KMS-11 (cell line): ENCODE measurements around the gene RNF150.

Experiments
- H2AFZ ChIP-seq: fragments of 200-600 bp; sonication (generic); 2 replicates; pipeline ENCODE4 v1.6.1; 2016; ENCODE audit warnings: antibody characterized with exemption, mixed run types, low read depth
- H3K27ac ChIP-seq: fragments of 200-600 bp; sonication (generic); 2 replicates; pipeline ENCODE4 v1.6.1; 2016; ENCODE audit warnings: mild to moderate bottlenecking, mixed run types
- H3K27me3 ChIP-seq: fragments of 200-600 bp; sonication (generic); 2 replicates; pipeline ENCODE4 v1.6.1; 2017; ENCODE audit warnings: mild to moderate bottlenecking, low read depth, mixed run types, moderate library complexity; ENCODE audit not compliant: insufficient read depth
- H3K36me3 ChIP-seq: fragments of 200-600 bp; sonication (generic); 2 replicates; pipeline ENCODE4 v1.6.1; 2017; ENCODE audit warnings: mild to moderate bottlenecking, mixed run types; ENCODE audit not compliant: insufficient read depth
- H3K4me1 ChIP-seq: fragments of 200-600 bp; sonication (generic); 2 replicates; pipeline ENCODE4 v1.6.1; 2016; ENCODE audit warnings: mild to moderate bottlenecking, low read depth, mixed run types; ENCODE audit not compliant: poor library complexity, severe bottlenecking
- H3K4me2 ChIP-seq: fragments of 200-600 bp; sonication (generic); 2 replicates; pipeline ENCODE4 v1.7.0; 2016; ENCODE audit warnings: mild to moderate bottlenecking, mixed run types
- H3K4me3 ChIP-seq: fragments of 200-600 bp; sonication (generic); IDR thresholded peaks from 2 replicates; pipeline ENCODE4 v1.6.1; 2017; ENCODE audit warnings: low read depth, low read length, mixed read lengths; ENCODE audit not compliant: insufficient read depth
- H3K79me2 ChIP-seq: fragments of 200-600 bp; sonication (generic); 2 replicates; pipeline ENCODE4 v1.6.1; 2016; ENCODE audit warnings: low read depth, mixed run types; ENCODE audit not compliant: insufficient read depth
- H3K9ac ChIP-seq: fragments of 200-600 bp; sonication (generic); 2 replicates; pipeline ENCODE4 v1.6.1; 2016; ENCODE audit warnings: mild to moderate bottlenecking, mixed run types
- H4K20me1 ChIP-seq: fragments of 200-600 bp; sonication (generic); 2 replicates; pipeline ENCODE4 v1.6.1; 2016; ENCODE audit warnings: mild to moderate bottlenecking, mixed run types; ENCODE audit not compliant: insufficient read depth
- TF ChIP-seq, protein P1 (sequence below): fragments of 200-600 bp; sonication (generic); conservative IDR thresholded peaks from 2 replicates; pipeline ENCODE4 v1.6.1; 2017; ENCODE audit warnings: low read depth, mild to moderate bottlenecking, antibody characterized with exemption, low read length, moderate library complexity, mixed read lengths

Gene RNF150

GRCh38 chr4:141035920-141036319 is 97.3 kb downstream of the RNF150 start:
- Histone ChIP-seq H3K4me1 (no peaks in the 10 kb centered on the region), H2AFZ (no peak overlapping the region), H3K4me2 (no peak overlapping the region), H3K27ac (no peak overlapping the region), H3K79me2 (no peaks in the 10 kb centered on the region), H3K27me3 (no peaks in the 10 kb centered on the region), H3K4me3 (no peak overlapping the region), H3K36me3 (no peaks in the 10 kb centered on the region), H4K20me1 (no peaks in the 10 kb centered on the region), H3K9ac (no peak overlapping the region)
- TF ChIP-seq, protein P1, sequence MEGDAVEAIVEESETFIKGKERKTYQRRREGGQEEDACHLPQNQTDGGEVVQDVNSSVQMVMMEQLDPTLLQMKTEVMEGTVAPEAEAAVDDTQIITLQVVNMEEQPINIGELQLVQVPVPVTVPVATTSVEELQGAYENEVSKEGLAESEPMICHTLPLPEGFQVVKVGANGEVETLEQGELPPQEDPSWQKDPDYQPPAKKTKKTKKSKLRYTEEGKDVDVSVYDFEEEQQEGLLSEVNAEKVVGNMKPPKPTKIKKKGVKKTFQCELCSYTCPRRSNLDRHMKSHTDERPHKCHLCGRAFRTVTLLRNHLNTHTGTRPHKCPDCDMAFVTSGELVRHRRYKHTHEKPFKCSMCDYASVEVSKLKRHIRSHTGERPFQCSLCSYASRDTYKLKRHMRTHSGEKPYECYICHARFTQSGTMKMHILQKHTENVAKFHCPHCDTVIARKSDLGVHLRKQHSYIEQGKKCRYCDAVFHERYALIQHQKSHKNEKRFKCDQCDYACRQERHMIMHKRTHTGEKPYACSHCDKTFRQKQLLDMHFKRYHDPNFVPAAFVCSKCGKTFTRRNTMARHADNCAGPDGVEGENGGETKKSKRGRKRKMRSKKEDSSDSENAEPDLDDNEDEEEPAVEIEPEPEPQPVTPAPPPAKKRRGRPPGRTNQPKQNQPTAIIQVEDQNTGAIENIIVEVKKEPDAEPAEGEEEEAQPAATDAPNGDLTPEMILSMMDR, result no peak

- Histone ChIP-seq H4K20me1 (no peaks in the 10 kb centered on the region), H3K4me1 (no peaks in the 10 kb centered on the region), H3K9ac (no peak overlapping the region), H3K4me3 (no peak overlapping the region), H2AFZ (no peak overlapping the region), H3K27ac (no peak overlapping the region), H3K4me2 (no peak overlapping the region), H3K79me2 (no peaks in the 10 kb centered on the region), H3K36me3 (no peaks in the 10 kb centered on the region), H3K27me3 (no peaks in the 10 kb centered on the region)
- TF ChIP-seq, protein P1, result no peak
Observed at GRCh38 chr4:141028024-141028529, 105.2 kb downstream of the RNF150 start.

GRCh38 chr4:141027421-141027820 is 105.8 kb downstream of the RNF150 start:
- Histone ChIP-seq H4K20me1 (no peaks in the 10 kb centered on the region), H3K27ac (no peak overlapping the region)

DNA sequence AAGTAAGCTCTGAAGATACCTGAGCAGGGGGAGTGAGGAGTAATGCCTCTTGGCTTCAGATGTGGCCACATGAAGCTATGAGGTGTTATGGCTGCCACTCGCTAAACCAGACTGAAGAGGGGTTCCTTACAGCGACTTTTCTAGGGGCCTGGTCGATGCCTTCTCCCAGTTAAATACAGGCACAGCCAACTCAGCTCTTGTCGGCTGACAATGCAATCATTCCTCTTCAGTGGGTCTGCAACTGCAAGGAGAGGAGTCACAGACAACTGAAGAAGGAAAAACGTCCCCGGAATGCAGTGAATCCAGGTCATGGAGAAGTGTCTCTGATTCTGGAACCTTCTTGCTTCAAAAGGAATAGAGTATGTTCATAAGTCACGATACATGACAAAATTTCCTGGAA is 106.4 kb downstream of the RNF150 start:
- H3K4me2 ChIP-seq, result no peak overlapping the region

More at GRCh38 chr4:141027421-141027820, 105.8 kb downstream of the RNF150 start:
- H3K9ac ChIP-seq, result no peak overlapping the region
- TF ChIP-seq, protein P1, result no peak
- H3K4me2 ChIP-seq, result no peak overlapping the region
- no peaks in the 10 kb centered on the region for H3K79me2 ChIP-seq
- no peak overlapping the region for H3K4me3 ChIP-seq
- no peaks in the 10 kb centered on the region for H3K36me3 ChIP-seq
- H3K27me3 ChIP-seq, result no peaks in the 10 kb centered on the region
- no peak overlapping the region for H2AFZ ChIP-seq
- H3K4me1 ChIP-seq, result no peaks in the 10 kb centered on the region

More for the DNA sequence above, 106.4 kb downstream of the RNF150 start:
- no peak overlapping the region for H3K9ac ChIP-seq
- TF ChIP-seq, protein P1, result no peak
- H3K79me2 ChIP-seq, result no peaks in the 10 kb centered on the region
- H4K20me1 ChIP-seq, result no peaks in the 10 kb centered on the region
- no peak overlapping the region for H2AFZ ChIP-seq
- H3K36me3 ChIP-seq, result no peaks in the 10 kb centered on the region
- no peak overlapping the region for H3K4me3 ChIP-seq
- no peak overlapping the region for H3K27ac ChIP-seq
- no peaks in the 10 kb centered on the region for H3K27me3 ChIP-seq
- no peaks in the 10 kb centered on the region for H3K4me1 ChIP-seq
